ENCODE measurements around the gene PLA2G4A. TPM values are rescaled to one million over a fixed set of nuclear protein-coding genes. Genes with fewer than 3 reads are reported as not detected.
A peak's percentile ranks its signal among the peaks of the same experiment; 100 is the strongest.

Gene PLA2G4A
- total RNA-seq, 1 donor from 2014 or later, result 0.72 TPM

GRCh38 chr1:186838380-186839040 lies 9.8 kb downstream of the PLA2G4A start:
- TF ChIP-seq, protein P1, sequence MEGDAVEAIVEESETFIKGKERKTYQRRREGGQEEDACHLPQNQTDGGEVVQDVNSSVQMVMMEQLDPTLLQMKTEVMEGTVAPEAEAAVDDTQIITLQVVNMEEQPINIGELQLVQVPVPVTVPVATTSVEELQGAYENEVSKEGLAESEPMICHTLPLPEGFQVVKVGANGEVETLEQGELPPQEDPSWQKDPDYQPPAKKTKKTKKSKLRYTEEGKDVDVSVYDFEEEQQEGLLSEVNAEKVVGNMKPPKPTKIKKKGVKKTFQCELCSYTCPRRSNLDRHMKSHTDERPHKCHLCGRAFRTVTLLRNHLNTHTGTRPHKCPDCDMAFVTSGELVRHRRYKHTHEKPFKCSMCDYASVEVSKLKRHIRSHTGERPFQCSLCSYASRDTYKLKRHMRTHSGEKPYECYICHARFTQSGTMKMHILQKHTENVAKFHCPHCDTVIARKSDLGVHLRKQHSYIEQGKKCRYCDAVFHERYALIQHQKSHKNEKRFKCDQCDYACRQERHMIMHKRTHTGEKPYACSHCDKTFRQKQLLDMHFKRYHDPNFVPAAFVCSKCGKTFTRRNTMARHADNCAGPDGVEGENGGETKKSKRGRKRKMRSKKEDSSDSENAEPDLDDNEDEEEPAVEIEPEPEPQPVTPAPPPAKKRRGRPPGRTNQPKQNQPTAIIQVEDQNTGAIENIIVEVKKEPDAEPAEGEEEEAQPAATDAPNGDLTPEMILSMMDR (IDR thresholded peaks at IDR 0.05; ENCODE audit: unreplicated experiment), result no peak
- peaks cover 1% of the 10 kb centered on the region for H3K36me3 Mint-ChIP-seq (ENCODE audit: insufficient read depth)
- no peaks in the 10 kb centered on the region for H3K27me3 Mint-ChIP-seq
- no peak overlapping the region for H3K27ac Mint-ChIP-seq
- H3K4me1 Mint-ChIP-seq (ENCODE audit: low read depth), result peaks cover 4% of the 10 kb centered on the region
- no peak overlapping the region for H3K4me3 Mint-ChIP-seq (ENCODE audit: low read depth)
- DNase-seq (ENCODE audit: low spot score, unreplicated experiment), result no peak
- H3K9me3 Mint-ChIP-seq (ENCODE audit: low read depth), result peaks cover 5% of the 10 kb centered on the region

- DNase-seq (ENCODE audit: low spot score, unreplicated experiment), result no peak
- no peak overlapping the region for H3K4me3 Mint-ChIP-seq (ENCODE audit: low read depth)
- peaks cover 5% of the 10 kb centered on the region for H3K9me3 Mint-ChIP-seq (ENCODE audit: low read depth)
- TF ChIP-seq, protein P1 (IDR thresholded peaks at IDR 0.05; ENCODE audit: unreplicated experiment), result no peak
- H3K27me3 Mint-ChIP-seq, result no peaks in the 10 kb centered on the region
- no peak overlapping the region for H3K27ac Mint-ChIP-seq
- peaks cover 4% of the 10 kb centered on the region for H3K4me1 Mint-ChIP-seq (ENCODE audit: low read depth)
- peaks cover 1% of the 10 kb centered on the region for H3K36me3 Mint-ChIP-seq (ENCODE audit: insufficient read depth)
Observed at GRCh38 chr1:186839041-186839400, 10.3 kb downstream of the PLA2G4A start.

GRCh38 chr1:186841599-186841998 lies 12.8 kb downstream of the PLA2G4A start:
- TF ChIP-seq, protein P1 (IDR thresholded peaks at IDR 0.05; ENCODE audit: unreplicated experiment), result no peak
- Mint-ChIP-seq H3K9me3 (ENCODE audit: low read depth) (peaks cover 5% of the 10 kb centered on the region), H3K27ac (no peak overlapping the region)

DNA sequence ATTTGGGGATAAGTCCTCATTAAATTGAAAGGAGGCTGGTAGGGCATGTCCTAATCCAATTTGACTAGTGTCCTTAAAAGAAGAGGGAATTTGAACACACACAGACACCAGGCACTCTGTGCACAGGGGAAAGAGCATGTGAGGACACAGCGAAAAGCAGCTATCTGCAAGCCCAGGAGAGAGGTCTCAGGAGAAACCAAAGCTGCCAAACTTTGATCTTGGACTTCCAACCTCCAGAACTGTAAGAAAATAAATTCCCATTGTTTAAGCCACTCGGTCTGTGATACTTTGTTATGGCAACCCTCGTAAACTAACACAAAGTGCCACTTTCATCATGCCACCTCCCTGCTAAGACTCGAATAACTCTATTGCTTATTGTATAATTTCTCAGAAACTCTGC lies 13.8 kb downstream of the PLA2G4A start:
- DNase-seq (ENCODE audit: low spot score, unreplicated experiment), result no peak
- H3K27ac Mint-ChIP-seq, result no peak overlapping the region

More at GRCh38 chr1:186841599-186841998, 12.8 kb downstream of the PLA2G4A start:
- peaks cover 4% of the 10 kb centered on the region for H3K4me1 Mint-ChIP-seq (ENCODE audit: low read depth)
- H3K27me3 Mint-ChIP-seq, result no peaks in the 10 kb centered on the region
- no peak for DNase-seq (ENCODE audit: low spot score, unreplicated experiment)
- H3K4me3 Mint-ChIP-seq (ENCODE audit: low read depth), result no peak overlapping the region
- H3K36me3 Mint-ChIP-seq (ENCODE audit: insufficient read depth), result peaks cover 1% of the 10 kb centered on the region

DNA sequence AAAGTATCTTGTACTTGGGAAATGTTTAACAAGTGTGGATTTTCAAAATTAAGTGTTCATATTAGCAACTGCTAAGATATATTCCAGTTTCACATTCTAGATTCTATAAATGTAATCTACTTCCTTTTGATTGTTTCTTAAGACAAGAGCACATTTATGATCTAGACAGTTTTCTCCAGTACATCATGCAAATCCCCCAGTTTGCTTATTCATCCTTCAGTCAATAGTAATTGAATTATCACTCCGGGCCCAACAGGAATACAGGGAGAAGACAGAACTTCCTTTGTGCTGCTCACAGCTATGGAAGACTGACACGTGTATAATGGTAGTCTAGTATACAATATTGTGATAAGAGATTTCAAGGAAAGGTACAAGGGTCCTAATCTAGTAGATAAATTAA lies 14.5 kb downstream of the PLA2G4A start:
- TF ChIP-seq, protein P1 (IDR thresholded peaks at IDR 0.05; ENCODE audit: unreplicated experiment), result no peak
- Mint-ChIP-seq H3K4me3 (ENCODE audit: low read depth) (no peak overlapping the region), H3K36me3 (ENCODE audit: insufficient read depth) (no peaks in the 10 kb centered on the region), H3K27ac (peak overlapping the region; percentile 49), H3K27me3 (no peaks in the 10 kb centered on the region), H3K4me1 (ENCODE audit: low read depth) (peaks cover 8% of the 10 kb centered on the region), H3K9me3 (ENCODE audit: low read depth) (peaks cover 5% of the 10 kb centered on the region)
- DNase-seq (ENCODE audit: low spot score, unreplicated experiment), result no peak

More for the DNA sequence above, 13.8 kb downstream of the PLA2G4A start:
- H3K4me1 Mint-ChIP-seq (ENCODE audit: low read depth), result peaks cover 4% of the 10 kb centered on the region
- no peak overlapping the region for H3K4me3 Mint-ChIP-seq (ENCODE audit: low read depth)
- TF ChIP-seq, protein P1 (IDR thresholded peaks at IDR 0.05; ENCODE audit: unreplicated experiment), result no peak
- H3K36me3 Mint-ChIP-seq (ENCODE audit: insufficient read depth), result no peaks in the 10 kb centered on the region
- peaks cover 5% of the 10 kb centered on the region for H3K9me3 Mint-ChIP-seq (ENCODE audit: low read depth)
- no peaks in the 10 kb centered on the region for H3K27me3 Mint-ChIP-seq
